GM19351 (cell line): ENCODE results near the gene TRIM28.
"Not testable (repeated sequence)": the region's sequence is repeated elsewhere in the genome, so short reads cannot be mapped to it uniquely, and the experiment has no call there.

Source experiments
- ATAC-seq: cut with Tn5 transposase; IDR thresholded peaks from one replicate; pipeline ENCODE4 v1.9.1; 2021; ENCODE audit warnings: mild to moderate bottlenecking, moderate library complexity; ENCODE audit not compliant: unreplicated experiment

The TRIM28 gene

DNA sequence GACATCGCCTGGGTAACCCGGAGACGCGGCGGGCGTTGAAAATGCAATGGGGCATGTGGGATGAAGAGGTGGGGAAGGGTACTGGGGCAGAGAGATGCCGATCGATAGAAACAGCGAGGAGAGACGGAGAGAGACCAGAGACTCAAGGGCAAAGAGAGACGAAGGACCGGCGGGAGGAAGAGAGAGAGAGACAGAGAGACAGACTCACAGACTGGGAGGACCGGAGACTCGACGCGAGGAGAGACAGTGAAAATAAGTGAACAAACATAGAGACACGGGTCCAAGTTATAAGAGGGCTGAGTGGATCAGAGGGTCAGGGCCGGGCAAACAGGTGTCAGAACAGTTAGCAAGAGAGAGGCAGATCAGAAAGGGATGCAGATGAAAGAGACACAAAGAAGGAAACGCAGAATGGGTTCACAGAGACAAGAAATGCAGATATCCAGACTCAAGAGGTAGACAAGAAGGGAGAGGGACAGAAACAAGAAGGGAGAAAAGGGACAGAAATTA, 29.8 kb downstream of the TRIM28 start:
- no peak for ATAC-seq

DNA sequence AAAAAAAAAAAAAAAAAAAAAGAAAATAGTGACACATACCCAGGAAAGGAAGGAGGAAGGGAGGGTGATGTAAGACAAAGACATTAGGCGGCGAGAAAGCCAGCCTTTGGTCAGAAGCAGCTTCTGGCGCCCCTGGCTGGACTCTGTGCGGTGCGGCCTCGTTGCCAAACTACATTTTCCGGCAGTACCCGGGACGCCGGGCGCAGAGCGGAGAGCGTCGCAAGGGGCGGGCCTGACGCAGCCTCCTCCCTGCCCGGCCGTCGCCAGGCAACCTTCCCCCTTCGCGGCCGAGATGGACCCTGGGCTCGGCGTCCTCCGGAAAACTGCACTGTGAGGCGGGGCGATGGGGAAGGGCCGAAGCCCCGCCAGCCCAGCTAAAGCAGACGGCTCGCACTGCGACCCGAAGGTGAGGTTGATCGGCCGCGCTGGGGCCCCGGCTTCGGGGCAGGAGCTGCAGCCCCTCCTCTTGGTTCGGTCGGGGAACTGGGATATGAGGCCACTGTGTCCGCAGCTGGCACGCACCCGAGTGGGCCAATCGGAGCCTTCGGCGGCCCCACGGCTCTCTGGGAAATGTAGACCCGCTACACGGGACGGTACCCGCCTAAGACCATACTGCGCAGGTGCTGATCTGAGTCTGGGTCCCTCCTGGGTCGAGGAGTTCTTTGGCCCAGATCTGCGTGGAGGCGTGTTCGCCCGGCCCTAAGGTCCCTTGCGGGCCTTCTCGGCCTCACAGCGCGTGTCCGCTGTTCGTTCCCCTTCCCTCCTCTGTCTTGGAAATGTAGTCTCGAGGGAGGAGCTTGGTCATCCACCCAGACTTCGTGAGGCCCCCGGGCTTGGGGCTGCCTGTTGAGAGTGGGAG, 31.5 kb downstream of the TRIM28 start:
- ATAC-seq: peak; percentile 38

GRCh38 chr19:58577581-58577980, 33.7 kb downstream of the TRIM28 start:
- ATAC-seq: not testable (repeated sequence)

- ATAC-seq: no peak
These were observed 34.4 kb downstream of the TRIM28 start for GRCh38 chr19:58578012-58578925.

DNA sequence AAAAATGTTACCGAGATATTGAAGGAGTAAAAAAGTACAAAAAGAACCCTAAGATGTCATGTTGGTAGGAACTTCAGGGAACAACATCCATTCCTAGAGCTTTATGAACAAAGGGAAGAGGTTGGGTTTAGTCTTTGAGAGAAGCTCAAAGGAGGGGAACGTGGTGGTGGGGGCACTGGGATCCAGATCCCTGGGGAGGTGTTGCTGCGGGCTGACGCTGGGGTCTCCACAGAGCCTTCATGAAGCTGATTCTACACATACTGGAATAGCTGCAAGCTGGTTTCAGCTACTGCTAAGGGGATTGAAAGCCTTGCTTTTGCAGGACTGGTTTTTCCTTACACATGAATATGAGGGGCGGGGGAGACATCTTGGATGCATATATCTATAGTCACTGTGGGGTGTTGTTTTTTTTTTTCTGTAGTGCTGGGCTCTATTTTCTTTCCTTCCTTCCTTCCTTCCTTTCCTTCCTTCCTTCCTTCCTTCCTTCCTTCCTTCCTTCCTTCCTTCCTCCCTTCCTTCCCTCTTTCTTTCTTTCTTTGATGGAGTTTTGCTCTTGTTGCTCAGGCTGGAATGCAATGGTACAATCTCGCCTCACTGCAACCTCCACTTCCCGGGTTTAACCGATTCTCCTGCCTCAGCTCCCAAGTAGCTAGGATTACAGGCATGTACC, 35.7 kb downstream of the TRIM28 start:
- ATAC-seq: no peak

DNA sequence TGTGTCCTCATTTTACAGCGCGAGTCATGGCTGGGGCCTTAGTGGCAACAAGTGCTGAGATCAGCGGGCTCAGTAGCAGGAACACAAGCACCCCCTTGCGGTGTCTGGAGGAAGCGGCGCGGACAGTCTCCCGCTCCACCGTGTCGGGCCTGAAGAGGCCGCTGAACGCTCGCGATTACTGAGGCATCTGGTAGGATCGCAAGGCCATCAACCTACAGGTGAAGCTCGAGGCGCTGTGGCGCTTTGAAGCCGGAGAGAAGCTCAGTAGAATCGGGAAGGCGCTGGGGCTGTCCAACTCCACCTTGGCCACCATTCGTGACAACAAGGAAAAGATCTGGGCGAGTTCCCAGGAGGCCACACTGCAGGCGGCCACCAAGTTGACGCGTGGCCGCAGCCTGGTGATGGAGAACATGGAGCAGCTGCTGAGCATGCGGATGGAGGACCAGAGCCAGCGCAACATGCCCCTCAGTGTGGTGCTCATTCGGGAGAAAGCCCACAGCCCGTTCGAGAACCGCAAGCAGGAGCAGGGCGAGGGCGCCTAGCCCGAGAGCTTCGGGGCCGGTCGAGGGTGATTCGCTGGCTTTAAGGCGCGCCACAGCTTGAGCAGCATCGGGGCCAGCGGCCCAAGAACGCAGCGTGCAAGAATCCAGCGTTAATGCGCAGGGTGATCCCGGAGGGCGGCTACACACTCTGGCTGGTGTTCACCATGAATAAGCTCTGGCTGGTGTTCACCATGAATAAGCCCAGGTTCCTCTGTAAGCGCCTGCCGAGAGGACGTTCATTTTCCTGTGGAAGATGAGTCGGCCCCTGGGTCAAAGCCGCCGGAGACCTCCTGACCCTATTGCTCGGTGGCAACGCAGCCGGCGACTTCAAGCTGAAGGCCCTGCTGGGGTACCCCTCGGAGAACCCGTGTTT, 37.6 kb downstream of the TRIM28 start:
- ATAC-seq: peak; percentile 79

DNA sequence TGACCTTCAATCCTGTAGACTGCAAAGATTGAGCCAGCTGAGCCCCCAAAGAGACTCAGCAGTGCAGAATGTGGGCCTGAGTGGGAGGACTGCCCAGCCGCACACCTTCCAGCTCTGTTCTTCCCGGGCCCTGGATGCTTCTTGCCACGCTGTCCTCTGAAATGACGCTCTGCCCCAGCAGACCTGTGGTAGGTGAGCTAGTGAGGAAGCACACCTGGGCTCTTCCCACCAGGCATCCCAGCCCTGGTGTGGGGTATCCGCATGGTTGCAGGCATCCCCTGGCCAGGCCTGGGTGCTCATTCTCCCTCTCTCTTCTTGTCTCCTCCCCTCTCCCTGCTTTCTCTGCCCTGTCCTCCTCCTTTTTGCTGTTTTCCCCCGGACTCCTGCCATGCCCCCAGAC, 39.1 kb downstream of the TRIM28 start:
- no peak for ATAC-seq

DNA sequence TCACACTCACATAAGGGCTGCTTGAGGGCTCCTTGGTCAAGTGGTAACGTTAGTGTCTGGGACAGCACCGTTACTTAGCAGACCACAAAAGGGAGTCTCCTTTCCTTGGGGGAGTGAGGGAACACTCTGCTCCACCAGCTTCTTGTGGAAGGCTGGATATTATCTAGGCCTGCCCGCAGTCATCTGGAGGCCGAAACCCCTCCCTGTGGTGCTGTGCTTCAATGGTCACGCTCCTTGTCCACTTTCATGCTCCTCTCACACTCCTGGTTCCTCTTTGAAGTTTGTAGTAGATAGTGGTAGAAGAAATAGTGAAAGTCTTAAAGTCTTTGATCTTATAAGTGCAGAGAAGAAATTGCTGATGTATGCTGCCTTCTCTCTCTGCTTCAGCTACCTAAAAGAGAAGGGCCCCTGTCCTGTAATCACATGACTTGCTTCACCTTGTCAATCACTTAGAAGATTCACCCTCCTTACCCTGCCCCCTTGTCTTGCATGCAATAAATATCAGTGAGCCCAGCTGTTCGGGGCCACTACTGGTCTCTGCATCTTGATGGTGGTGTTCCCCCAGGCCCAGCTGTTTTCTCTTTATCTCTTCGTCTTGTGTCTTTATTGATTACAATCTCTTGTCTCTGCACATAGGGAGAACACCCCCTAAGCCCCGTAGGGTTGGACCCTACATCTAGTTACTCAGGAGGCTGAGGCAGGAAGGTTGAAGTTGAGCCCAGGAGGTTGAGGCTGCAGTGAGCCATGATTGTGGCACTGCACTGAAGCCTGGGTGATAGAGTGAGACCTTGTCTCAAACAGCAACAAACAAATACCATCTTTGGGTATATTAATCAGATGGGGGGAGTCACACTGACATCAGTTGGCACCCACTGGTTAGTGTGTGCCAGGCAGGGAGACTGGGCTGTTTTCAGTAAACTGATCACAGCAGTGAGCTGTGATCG, 40.9 kb downstream of the TRIM28 start:
- no peak for ATAC-seq

DNA sequence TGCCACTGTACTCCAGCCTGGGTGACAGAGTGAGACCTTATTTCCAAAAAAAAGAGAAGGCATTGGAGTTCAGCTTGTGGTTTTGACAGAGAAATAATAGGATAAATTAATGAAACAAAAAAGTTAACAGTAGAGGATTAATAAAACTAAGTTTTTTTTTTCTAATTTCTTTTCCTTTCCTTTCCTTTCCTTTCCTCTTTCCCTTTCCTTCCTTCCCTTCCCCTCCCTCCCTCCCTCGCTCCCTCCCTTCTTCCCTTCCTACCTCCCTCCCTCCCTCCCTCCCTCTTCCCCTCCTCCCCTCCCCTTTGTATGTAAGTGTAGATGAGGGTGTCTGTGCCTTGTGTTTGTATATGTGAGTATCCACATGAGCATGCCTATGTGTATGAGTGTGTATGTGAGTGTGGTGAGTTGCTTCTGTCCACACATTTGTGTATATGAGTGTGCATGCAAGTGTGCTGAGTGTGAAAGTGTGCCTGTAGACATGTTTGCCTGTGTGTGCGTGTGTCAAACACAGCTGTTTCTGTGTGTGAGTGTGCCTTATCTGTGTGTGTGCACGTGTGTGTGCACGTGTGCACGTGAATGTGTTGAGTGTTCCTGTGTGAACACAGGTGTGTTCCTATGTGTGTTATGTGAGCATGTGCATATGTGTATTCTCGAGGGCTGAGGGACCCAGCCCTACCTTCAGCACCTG, 41.7 kb downstream of the TRIM28 start:
- ATAC-seq: no peak

DNA sequence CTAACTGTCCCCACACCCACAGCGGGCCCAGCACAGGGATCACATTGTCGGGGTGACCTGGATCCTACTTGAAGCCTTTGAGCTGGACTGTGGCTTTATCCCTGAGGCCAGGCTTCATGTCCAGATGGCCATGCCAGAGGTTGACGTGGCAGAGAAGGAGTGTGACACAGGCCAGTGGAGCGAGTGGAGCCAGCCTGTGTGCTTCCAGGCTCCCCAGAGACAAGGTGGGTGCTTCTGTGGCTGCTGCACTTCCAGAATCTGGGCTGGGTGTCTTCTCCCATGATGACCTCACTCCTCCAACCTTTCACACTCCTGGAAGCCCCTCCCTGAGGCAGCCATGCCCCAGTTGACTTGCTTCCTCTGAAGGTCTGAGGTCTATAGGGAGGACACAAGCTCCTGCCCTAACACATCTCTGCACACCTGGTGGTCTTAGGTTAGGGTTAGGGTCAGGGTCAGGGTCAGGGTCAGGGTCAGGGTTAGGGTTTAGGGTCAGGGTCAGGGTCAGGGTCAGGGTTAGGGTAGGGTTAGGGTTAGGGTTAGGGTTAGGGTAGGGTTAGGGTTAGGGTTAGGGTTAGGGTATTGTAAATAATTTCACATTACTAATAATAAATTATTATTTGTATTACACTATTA, 42.4 kb downstream of the TRIM28 start:
- ATAC-seq: no peak
